H1 (cell line): ENCODE measurements around the gene DVL3. TPM values are rescaled to one million over a fixed set of nuclear protein-coding genes. Genes with fewer than 3 reads are reported as not detected.
A peak's percentile ranks its signal among the peaks of the same experiment; 100 is the strongest.

ENCODE experiments used
- CTCF ChIA-PET: fragments of 300-600 bp; sonication (Branson Sonifier 250); formaldehyde crosslinking; loops from one replicate; lab custom pipeline; 2021; ENCODE audit not compliant: partially characterized antibody; lab: Charles Lee
- POLR2A ChIA-PET: fragments of 300-600 bp; sonication (Branson Sonifier 250); formaldehyde crosslinking; loops from one replicate; lab custom pipeline; 2021; ENCODE audit warnings: inconsistent platforms; ENCODE audit not compliant: partially characterized antibody; lab: Charles Lee
- DNase-seq, 2 experiments: peaks; one replicate each; pipeline versions ENCODE4 v3.0.0 to v3.0.0-alpha.2; 2010 to 2022; ENCODE audit warnings: low spot score in 2 of 2, low read depth in 1 of 2, mixed read lengths in 1 of 2
- FAIRE-seq: peaks from 2 replicates; lab custom pipeline; 2011; peaks lifted over from hg19 to GRCh38; lab: Jason Lieb, UNC
- H2AFZ ChIP-seq: 2 replicates; pipeline ENCODE4 v1.8.1; 2012; ENCODE audit warnings: low read length, inconsistent platforms
- H2AK5ac ChIP-seq: 2 replicates; pipeline ENCODE4 v1.6.1; 2013; ENCODE audit warnings: low read depth, low read length
- H2BK120ac ChIP-seq: replicated peaks from 2 replicates; pipeline ENCODE3; 2013; ENCODE audit warnings: low read depth, low read length, inconsistent platforms
- H2BK12ac ChIP-seq: 2 replicates; pipeline ENCODE4 v1.6.1; 2013; ENCODE audit warnings: low read depth, low read length
- H2BK15ac ChIP-seq: 2 replicates; pipeline ENCODE4 v1.6.1; 2013; ENCODE audit warnings: low read length
- H2BK20ac ChIP-seq: 2 replicates; pipeline ENCODE4 v1.6.1; 2013; ENCODE audit warnings: low read length
- H2BK5ac ChIP-seq: 2 replicates; pipeline ENCODE4 v1.6.1; 2013; ENCODE audit warnings: low read depth, low read length
- H3K14ac ChIP-seq: 2 replicates; pipeline ENCODE4 v1.6.1; 2013; ENCODE audit warnings: inconsistent platforms; ENCODE audit not compliant: insufficient read length
- H3K18ac ChIP-seq: 2 replicates; pipeline ENCODE4 v1.6.1; 2013; ENCODE audit warnings: low read length; ENCODE audit errors: extremely low read depth
- H3K23ac ChIP-seq: 2 replicates; pipeline ENCODE4 v1.6.1; 2013; ENCODE audit warnings: inconsistent platforms; ENCODE audit not compliant: insufficient read length
- H3K23me2 ChIP-seq: 2 replicates; pipeline ENCODE4 v1.6.1; 2013; ENCODE audit warnings: low read depth, low read length
- H3K27ac ChIP-seq: 2 replicates; pipeline ENCODE4 v1.6.1; 2011; ENCODE audit warnings: low read depth, low read length, inconsistent platforms
- H3K27me3 ChIP-seq, 4 experiments: replicated peaks in 1 of 4; 1 replicate in 1 of 4; 2 replicates in 3 of 4; pipeline versions ENCODE4 v1.6.1 to v1.8.1; 2011 to 2013; ENCODE audit warnings: low read length in 3 of 4, mild to moderate bottlenecking in 3 of 4, inconsistent platforms in 2 of 4, mixed read lengths in 2 of 4, moderate library complexity in 1 of 4; ENCODE audit not compliant: control insufficient read depth in 3 of 4, insufficient read depth in 3 of 4; ENCODE audit errors: extremely low read depth in 1 of 4
- H3K36me3 ChIP-seq, 4 experiments: 2 replicates each; pipeline versions ENCODE4 v1.6.1 to v1.8.1; 2011 to 2013; ENCODE audit warnings: mild to moderate bottlenecking in 4 of 4, low read length in 3 of 4, moderate library complexity in 2 of 4, control low read depth in 1 of 4, inconsistent platforms in 1 of 4; ENCODE audit not compliant: insufficient read depth in 4 of 4, control insufficient read depth in 2 of 4
- H3K4ac ChIP-seq: replicated peaks from 2 replicates; pipeline ENCODE3; 2013; ENCODE audit warnings: low read length, low read depth, mixed read lengths, inconsistent platforms; ENCODE audit not compliant: insufficient read length
- H3K4me1 ChIP-seq, 4 experiments: replicated peaks in 1 of 4; 1 replicate in 1 of 4; 2 replicates in 3 of 4; pipeline versions ENCODE4 v1.6.1 to v1.8.1; 2011 to 2013; ENCODE audit warnings: low read length in 3 of 4, inconsistent platforms in 2 of 4, mixed read lengths in 1 of 4; ENCODE audit not compliant: insufficient read depth in 4 of 4, control insufficient read depth in 3 of 4
- H3K4me2 ChIP-seq, 2 experiments: 2 replicates each; pipeline versions ENCODE4 v1.6.1 to v1.8.1; 2011 to 2013; ENCODE audit warnings: low read depth in 2 of 2, low read length in 2 of 2, control low read depth in 1 of 2, inconsistent platforms in 1 of 2, mild to moderate bottlenecking in 1 of 2; ENCODE audit not compliant: insufficient read depth in 1 of 2
- H3K4me3 ChIP-seq, 4 experiments: fragments of 200-600, 300-600 bp in 1 of 4; sonication (generic), shearing (Covaris generic), sonication (Bioruptor Twin) in 1 of 4; 2 replicates each; pipeline versions ENCODE4 v1.5.1 to v1.8.1; 2011 to 2016; ENCODE audit warnings: low read length in 4 of 4, low read depth in 3 of 4, control low read depth in 2 of 4, inconsistent platforms in 2 of 4, mild to moderate bottlenecking in 2 of 4, mixed read lengths in 1 of 4, moderate library complexity in 1 of 4; ENCODE audit not compliant: insufficient read depth in 2 of 4; ENCODE audit errors: extremely low read depth in 1 of 4
- H3K56ac ChIP-seq: replicated peaks from 2 replicates; pipeline ENCODE3; 2013; ENCODE audit warnings: low read depth, mild to moderate bottlenecking, mixed read lengths, low read length, inconsistent platforms; ENCODE audit not compliant: insufficient read length
- H3K79me1 ChIP-seq: 2 replicates; pipeline ENCODE4 v1.6.1; 2013; ENCODE audit warnings: low read depth, low read length, control low read depth
- H3K79me2 ChIP-seq, 2 experiments: 2 replicates each; pipeline versions ENCODE4 v1.6.1 to v1.8.1; 2012 to 2013; ENCODE audit warnings: low read length in 2 of 2, mild to moderate bottlenecking in 2 of 2, inconsistent platforms in 1 of 2; ENCODE audit not compliant: insufficient read depth in 2 of 2, control insufficient read depth in 1 of 2
- H3K9ac ChIP-seq, 4 experiments: replicated peaks in 1 of 4; 1 replicate in 1 of 4; 2 replicates in 3 of 4; pipeline versions ENCODE4 v1.6.1 to v1.8.1; 2011 to 2013; ENCODE audit warnings: low read depth in 3 of 4, low read length in 3 of 4, control low read depth in 2 of 4, mild to moderate bottlenecking in 2 of 4, moderate library complexity in 2 of 4, inconsistent platforms in 1 of 4; ENCODE audit errors: extremely low read depth in 1 of 4
- H3K9me3 ChIP-seq, 2 experiments: 2 replicates each; pipeline versions ENCODE4 v1.6.1 to v1.8.1; 2012 to 2013; ENCODE audit warnings: mild to moderate bottlenecking in 2 of 2, moderate library complexity in 2 of 2, control low read depth in 1 of 2, inconsistent platforms in 1 of 2, low read depth in 1 of 2, low read length in 1 of 2, mixed read lengths in 1 of 2; ENCODE audit not compliant: insufficient read depth in 2 of 2
- H4K20me1 ChIP-seq, 2 experiments: replicated peaks in 1 of 2; 2 replicates each; pipeline versions ENCODE3 to v1.8.1; 2011 to 2013; ENCODE audit warnings: inconsistent platforms in 2 of 2, low read length in 2 of 2, mild to moderate bottlenecking in 1 of 2; ENCODE audit not compliant: insufficient read depth in 2 of 2, control insufficient read depth in 1 of 2
- H4K5ac ChIP-seq: 2 replicates; pipeline ENCODE4 v1.6.1; 2013; ENCODE audit warnings: low read length, low read depth, mixed read lengths, inconsistent platforms; ENCODE audit not compliant: insufficient read length
- H4K8ac ChIP-seq: 2 replicates; pipeline ENCODE4 v1.8.0; 2013; ENCODE audit warnings: mild to moderate bottlenecking, moderate library complexity, low read length, inconsistent platforms; ENCODE audit not compliant: insufficient read depth; ENCODE audit errors: extremely low read depth
- H4K91ac ChIP-seq: replicated peaks from 2 replicates; pipeline ENCODE3; 2013; ENCODE audit warnings: low read length, mixed read lengths, inconsistent platforms; ENCODE audit not compliant: insufficient read length
- BACH1 ChIP-seq: IDR thresholded peaks from 2 replicates; pipeline ENCODE4 v1.6.1; 2012; ENCODE audit warnings: low read length, improper control_type of control experiment
- CREB1 ChIP-seq: IDR thresholded peaks from 2 replicates; pipeline ENCODE4 v1.6.1; 2012; ENCODE audit warnings: inconsistent platforms
- MAFK ChIP-seq: IDR thresholded peaks from 2 replicates; pipeline ENCODE4 v1.6.1; 2012; ENCODE audit warnings: low read depth, mild to moderate bottlenecking, improper control_type of control experiment, low read length
- POLR2AphosphoS5 ChIP-seq: IDR thresholded peaks from 2 replicates; pipeline ENCODE4 v1.6.1; 2011; ENCODE audit warnings: low read depth, low read length
- RBBP5 ChIP-seq: IDR thresholded peaks from 2 replicates; pipeline ENCODE4 v1.7.1; 2012; ENCODE audit warnings: low read depth, mild to moderate bottlenecking, inconsistent platforms, low read length, moderate library complexity, borderline replicate concordance
- RFX5 ChIP-seq: IDR thresholded peaks from 2 replicates; pipeline ENCODE4 v1.6.1; 2011; ENCODE audit warnings: low read depth, low read length, improper control_type of control experiment, borderline replicate concordance
- SIRT6 ChIP-seq: IDR thresholded peaks from one replicate; pipeline ENCODE4 v1.7.1; 2012; ENCODE audit warnings: low read length, inconsistent platforms
- SP1 ChIP-seq: IDR thresholded peaks from 2 replicates; pipeline ENCODE4 v1.6.1; 2011; ENCODE audit warnings: low read depth, low read length
- TBP ChIP-seq: IDR thresholded peaks from 2 replicates; pipeline ENCODE4 v1.6.1; 2011; ENCODE audit warnings: low read depth, low read length, improper control_type of control experiment
- TCF12 ChIP-seq: IDR thresholded peaks from 2 replicates; pipeline ENCODE4 v1.6.1; 2011; ENCODE audit warnings: low read depth, mild to moderate bottlenecking, low read length
- WGBS, 2 experiments: shearing (Covaris generic) in 1 of 2; methylation state at CpG; one replicate each; pipeline versions ENCODE4 v1.1.6 to v1.1.7; 2013 to 2015; ENCODE audit warnings: low lambda C conversion rate in 2 of 2, mixed read lengths in 2 of 2, inconsistent platforms in 1 of 2, low coverage in 1 of 2, missing lambda C conversion rate in 1 of 2; ENCODE audit not compliant: insufficient replicate concordance in 2 of 2, insufficient coverage in 1 of 2, insufficient read length in 1 of 2; ENCODE audit errors: extremely low coverage in 1 of 2, missing lambda C conversion rate in 1 of 2; 5-methylcytosine and 5-hydroxymethylcytosine counted together
- polyA plus RNA-seq, 7 experiments: library from polyadenylated mRNA; depleted of rRNA in 3 of 7; stranded (reverse) in 5 of 7; unstranded in 2 of 7; fragments of >200 nt in 5 of 7; fragments of 200-250 nt in 2 of 7; gene quantifications; 1 replicate in 5 of 7; 2 replicates in 1 of 7; 4 replicates in 1 of 7; pipeline versions ENCODE4 v1.2.1 to v1.2.3, GENCODE V29; 2011 to 2013; ENCODE audit warnings: missing spikeins in 2 of 7, mixed read lengths in 2 of 7
- total RNA-seq: library from RNA; stranded (reverse); fragmentation: NEBNext Ultra II Directional; extraction: Animal tissue kit (Norgen Biotek cat#: 25700); gene quantifications from 2 replicates; pipeline ENCODE4 v1.2.1, GENCODE V29; 2021
- TF ChIP-seq, protein P1 (sequence below): IDR thresholded peaks from 2 replicates; pipeline ENCODE4 v1.6.1; 2011; ENCODE audit warnings: low read depth, mild to moderate bottlenecking, low read length; ENCODE audit not compliant: insufficient read depth

Gene DVL3
- total and polyA plus RNA-seq, 2 of the 8 experiments (the other 6 are each of a cell fraction or from before 2014, with no cell fraction given), result 38.5 to 66.6 TPM

- Histone ChIP-seq H2AFZ (peak within 1 kb of the TSS; percentile 48; the same call in 1 of the 2 replicates), H3K4ac (peak within 1 kb of the TSS; percentile 92), H4K5ac (peak within 1 kb of the TSS; percentile 53), H3K23me2 (peaks cover 8% of the 10 kb centered on the region), H4K8ac (peak within 1 kb of the TSS; percentile 84; the same call in 1 of the 2 replicates), H3K56ac (peak within 1 kb of the TSS; percentile 86), H2AK5ac (no peak within 1 kb of the TSS), H3K9ac (peak within 1 kb of the TSS; percentile 54 to 93 (median 84)), H3K14ac (no peak within 1 kb of the TSS), H2BK20ac (no peak within 1 kb of the TSS), H2BK5ac (peak within 1 kb of the TSS; percentile 96; the same call in 1 of the 2 replicates), H4K20me1 (peaks cover 0 to 13% of the 10 kb centered on the region in 2 experiments), H3K36me3 (peaks cover 21 to 32% (median 30%) of the 10 kb centered on the region in 4 experiments), H3K4me3 (peak within 1 kb of the TSS; percentile 68 to 92 (median 86)), H3K27ac (peak within 1 kb of the TSS; percentile 87), H3K18ac (peak within 1 kb of the TSS; percentile 90), H2BK12ac (no peak within 1 kb of the TSS), H3K4me1 (peaks cover 0 to 23% (median 15%) of the 10 kb centered on the region in 4 experiments; a peak in 6 of 7 replicates), H3K9me3 (no peaks in the 10 kb centered on the region), H3K4me2 (peak within 1 kb of the TSS; percentile 91 to 96), H4K91ac (peak within 1 kb of the TSS; percentile 61), H3K23ac (no peak within 1 kb of the TSS), H2BK120ac (no peak within 1 kb of the TSS), H2BK15ac (no peak within 1 kb of the TSS), H3K79me2 (peaks cover 0 to 37% of the 10 kb centered on the region in 2 experiments; a peak in 2 of 4 replicates), H3K79me1 (peaks cover 13% of the 10 kb centered on the region), H3K27me3 (no peaks in the 10 kb centered on the region)
- POLR2A ChIA-PET, result interaction anchor here (0.6 to 2.6 kb wide), 10 partner anchors 9 to 86 kb away, joined by 3 to 16 read pairs (median 6); partner anchors contain the start of genes ABCF3, DVL3 and EIF2B5
- DNase-seq, result peak; percentile 96 to 98
- no peak for FAIRE-seq
- WGBS, 2 experiments, result 1% methylated on average over 54 of the region's 73 CpGs; no CpG with 5 or more reads in 1 of the 2 experiments
- CTCF ChIA-PET, result interaction anchor here (1.1 to 1.5 kb wide), 3 partner anchors 21 to 116 kb away, joined by 3 read pairs; no protein-coding TSS in a partner anchor
- TF ChIP-seq RFX5, result no peak
- no peak for TF ChIP-seq CREB1
- no peak for TF ChIP-seq BACH1
- peak; percentile 72 for TF ChIP-seq SP1
- TF ChIP-seq, protein P1, sequence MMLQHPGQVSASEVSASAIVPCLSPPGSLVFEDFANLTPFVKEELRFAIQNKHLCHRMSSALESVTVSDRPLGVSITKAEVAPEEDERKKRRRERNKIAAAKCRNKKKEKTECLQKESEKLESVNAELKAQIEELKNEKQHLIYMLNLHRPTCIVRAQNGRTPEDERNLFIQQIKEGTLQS, result no peak
- TF ChIP-seq RBBP5, result no peak
- 0 out of 2 replicates have a peak, but pooled peaks have one; percentile 21 for TF ChIP-seq TCF12
- TF ChIP-seq SIRT6, result no peak
- TF ChIP-seq TBP, result 0 out of 2 replicates have a peak, but pooled peaks have one; percentile 40
- TF ChIP-seq POLR2AphosphoS5, result peak; percentile 71; the same call in 1 of the 2 replicates
- no peak for TF ChIP-seq MAFK
Measured at GRCh38 chr3:184174646-184175492, 19.7 kb downstream of the DVL3 start, which contains the start of gene AP2M1. TSS of gene AP2M1 (plus strand) at chr3:184174855. CDS start at chr3:184176994, 2,139 bp downstream.
